Lung (tissue), 12 donors: ENCODE measurements around the gene CRTAP. TPM values are rescaled to one million over a fixed set of nuclear protein-coding genes. Genes with fewer than 3 reads are reported as not detected.
"Not testable (repeated sequence)": the region's sequence is repeated elsewhere in the genome, so short reads cannot be mapped to it uniquely, and the experiment has no call there.

Source experiments
- ATAC-seq: fragments of 200-7000 bp; cut with Tn5 transposase; one replicate; pipeline ENCODE4 v1.9.1; 2020; ENCODE audit warnings: moderate number of reproducible peaks; ENCODE audit not compliant: insufficient read depth, low FRiP score
- DNase-seq, 3 donors: peaks; one replicate each; pipeline ENCODE4 v3.0.0-alpha.2; 2013 to 2017
- H3K27ac ChIP-seq, 2 donors: one replicate each; pipeline ENCODE4 v1.5.1; 2013; ENCODE audit warnings: mild to moderate bottlenecking in 2 of 2, moderate library complexity in 2 of 2, control low read depth in 1 of 2, inconsistent platforms in 1 of 2, low read depth in 1 of 2, low read length in 1 of 2
- H3K27me3 ChIP-seq, 3 donors: one replicate each; pipeline ENCODE4 v1.5.1; 2013; ENCODE audit warnings: low read length in 2 of 3; ENCODE audit not compliant: control insufficient read depth in 3 of 3, insufficient read depth in 3 of 3
- H3K36me3 ChIP-seq, 4 donors: one replicate each; pipeline ENCODE4 v1.5.1; 2013; ENCODE audit warnings: low read length in 4 of 4, mild to moderate bottlenecking in 1 of 4, moderate library complexity in 1 of 4; ENCODE audit not compliant: control insufficient read depth in 4 of 4, insufficient read depth in 4 of 4
- H3K4me1 ChIP-seq, 5 donors: one replicate each; pipeline ENCODE4 v1.5.1; 2013; ENCODE audit warnings: low read length in 5 of 5, mild to moderate bottlenecking in 2 of 5, moderate library complexity in 1 of 5; ENCODE audit not compliant: control insufficient read depth in 5 of 5, insufficient read depth in 5 of 5
- H3K4me3 ChIP-seq: one replicate; pipeline ENCODE4 v1.5.1; 2013; ENCODE audit warnings: mild to moderate bottlenecking, control low read depth, moderate library complexity
- H3K9ac ChIP-seq, 2 donors: one replicate each; pipeline ENCODE4 v1.5.1; 2013; ENCODE audit warnings: low read length in 2 of 2, control low read depth in 1 of 2; ENCODE audit not compliant: insufficient read depth in 1 of 2
- H3K9me3 ChIP-seq, 4 donors: one replicate each; pipeline ENCODE4 v1.5.1; 2013; ENCODE audit warnings: low read length in 3 of 4, mild to moderate bottlenecking in 1 of 4, moderate library complexity in 1 of 4; ENCODE audit not compliant: control insufficient read depth in 4 of 4, insufficient read depth in 3 of 4
- CTCF ChIP-seq: IDR thresholded peaks from 2 replicates; pipeline ENCODE4 v1.5.1; 2012; ENCODE audit warnings: mild to moderate bottlenecking; ENCODE audit errors: control extremely low read depth, extremely low read depth
- WGBS, 2 donors: extraction: QIAGEN DNeasy Blood & Tissue Kit; methylation state at CpG; one replicate each; pipeline ENCODE4 v1.1.7; 2013; 5-methylcytosine and 5-hydroxymethylcytosine counted together
- polyA plus RNA-seq, 2 donors: library from polyadenylated mRNA; stranded (reverse); fragments of 200-250 nt; gene quantifications; one replicate each; pipeline ENCODE4 v1.2.1, GENCODE V29; 2013
- total RNA-seq, 2 donors: library from RNA; depleted of rRNA in 1 of 2; stranded (reverse); fragments of >200 nt in 1 of 2; gene quantifications; one replicate each; pipeline ENCODE4 v1.2.1, GENCODE V29; 2014 to 2021
- donor health status: control.
- donor health status: control.
- donor health status: Bipolar disorder and iron deficiency.
- donor health status: healthy.
- donor health status: DM: yes; HTN: yes; CAD: no.

Gene CRTAP
- total and polyA plus RNA-seq, 4 donors, result 78.4 to 233 (median 143) TPM

DNA sequence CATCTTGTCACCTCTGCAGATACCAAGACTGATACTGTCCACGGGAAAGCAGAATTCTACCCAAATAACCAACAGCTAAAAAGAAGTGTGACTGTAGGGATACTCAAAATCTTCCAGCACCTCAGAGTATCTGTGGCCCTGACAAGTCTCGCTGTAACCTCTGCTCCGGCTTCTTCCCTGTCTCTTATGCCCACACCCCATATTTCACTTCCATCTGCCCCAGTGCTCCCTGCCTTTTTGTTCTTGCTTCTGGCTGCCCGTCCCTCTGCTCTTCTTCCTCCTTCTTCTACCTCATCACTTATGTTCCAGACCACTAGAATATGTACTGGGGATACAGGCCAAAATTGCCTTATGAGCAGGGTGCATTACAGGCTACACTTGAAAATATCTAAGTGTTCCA, 45.4 kb downstream of the CRTAP start:
- peaks cover 0 to 3% (median 0%) of the 10 kb centered on the region in 5 donors for H3K4me1 ChIP-seq
- ATAC-seq, result no peak
- no peak for TF ChIP-seq CTCF

GRCh38 chr3:33159981-33160380, 46.2 kb downstream of the CRTAP start:
- no peak overlapping the region for H3K27ac ChIP-seq
- 81 to 86% methylated on average over 3 of the region's 3 CpGs for WGBS, 2 donors
- no peaks in the 10 kb centered on the region for H3K27me3 ChIP-seq
- DNase-seq, result no peak
- no peak overlapping the region for H3K4me3 ChIP-seq
- no peaks in the 10 kb centered on the region for H3K36me3 ChIP-seq
- peaks cover 0 to 1% (median 0%) of the 10 kb centered on the region in 4 donors for H3K9me3 ChIP-seq
- no peak for ATAC-seq
- no peak for TF ChIP-seq CTCF
- H3K4me1 ChIP-seq, result peaks cover 0 to 3% (median 0%) of the 10 kb centered on the region in 5 donors
- no peak overlapping the region for H3K9ac ChIP-seq

More for the DNA sequence above, 45.4 kb downstream of the CRTAP start:
- peaks cover 0 to 1% (median 0%) of the 10 kb centered on the region in 4 donors for H3K9me3 ChIP-seq
- no peak overlapping the region for H3K27ac ChIP-seq
- no peaks in the 10 kb centered on the region for H3K36me3 ChIP-seq
- H3K9ac ChIP-seq, result no peak overlapping the region
- DNase-seq, result no peak
- no peaks in the 10 kb centered on the region for H3K27me3 ChIP-seq
- WGBS, 2 donors, result 78 to 85% methylated on average over 4 of the region's 4 CpGs
- H3K4me3 ChIP-seq, result no peak overlapping the region

GRCh38 chr3:33162621-33163020, 48.8 kb downstream of the CRTAP start:
- WGBS, 2 donors, result 84 to 94% methylated on average over 5 of the region's 5 CpGs
- not testable (repeated sequence) for H3K36me3 ChIP-seq, DNase-seq, H3K4me1 ChIP-seq, H3K9ac ChIP-seq, H3K9me3 ChIP-seq, ATAC-seq, H3K4me3 ChIP-seq, H3K27ac ChIP-seq, H3K27me3 ChIP-seq

DNA sequence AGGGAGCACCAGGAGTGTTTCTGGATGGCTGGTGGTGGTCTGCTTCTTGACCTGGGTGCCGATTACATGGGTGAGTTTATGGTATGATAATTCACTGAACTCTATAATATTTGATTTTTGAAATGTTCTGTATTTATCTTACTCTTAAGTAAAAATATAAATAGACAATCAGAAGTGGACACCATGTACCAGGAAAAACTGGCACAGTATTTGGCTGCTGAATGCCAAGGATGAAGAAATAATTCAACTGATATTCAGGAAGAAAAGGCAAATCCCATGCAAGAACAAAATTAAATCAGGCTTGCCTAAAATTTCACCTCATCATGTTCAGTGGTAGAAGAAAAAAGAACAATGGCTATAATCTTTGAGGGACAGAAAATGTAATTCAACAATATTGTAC, 51.6 kb downstream of the CRTAP start:
- H3K9ac ChIP-seq, result no peak overlapping the region
- no peak overlapping the region for H3K4me3 ChIP-seq
- ATAC-seq (no peak), DNase-seq (no peak)
- H3K36me3 ChIP-seq, result no peaks in the 10 kb centered on the region
- H3K9me3 ChIP-seq, result peaks cover 0 to 2% (median 0%) of the 10 kb centered on the region in 4 donors
- H3K27me3 ChIP-seq, result no peaks in the 10 kb centered on the region
- no peak for TF ChIP-seq CTCF
- 84 to 87% methylated on average over 1 of the region's 1 CpG for WGBS, 2 donors
- H3K27ac ChIP-seq, result no peak overlapping the region
- peaks cover 0 to 4% (median 0%) of the 10 kb centered on the region in 5 donors for H3K4me1 ChIP-seq
